Body of pancreas (tissue), 4 donors: ENCODE measurements around the gene LANCL2. TPM values are rescaled to one million over a fixed set of nuclear protein-coding genes. Genes with fewer than 3 reads are reported as not detected.
"Not testable (repeated sequence)": the region's sequence is repeated elsewhere in the genome, so short reads cannot be mapped to it uniquely, and the experiment has no call there.

Experiments
- ATAC-seq: fragments of 150-250 bp; one replicate; pipeline ENCODE4 v1.9.1; 2016
- DNase-seq, 4 donors: peaks; one replicate each; pipeline ENCODE4 v3.0.0-alpha.2; 2019
- H3K27ac ChIP-seq, 4 donors: fragments of 200-600 bp; sonication (generic); 1 replicate in 3 of 4; 2 replicates in 1 of 4; pipeline versions ENCODE4 v1.5.1 to v1.6.1; 2016 to 2019; ENCODE audit warnings: mild to moderate bottlenecking in 1 of 4, mixed read lengths in 1 of 4, moderate library complexity in 1 of 4
- H3K27me3 ChIP-seq, 2 donors: fragments of 200-600 bp; sonication (generic); one replicate each; pipeline ENCODE4 v1.6.0; 2016; ENCODE audit warnings: mild to moderate bottlenecking in 1 of 2
- H3K36me3 ChIP-seq, 2 donors: fragments of 200-600 bp; sonication (generic); replicated peaks in 1 of 2; 2 replicates each; pipeline ENCODE4 v1.5.1; 2016; ENCODE audit warnings: low read depth in 2 of 2; ENCODE audit not compliant: insufficient read depth in 1 of 2
- H3K4me1 ChIP-seq: fragments of 200-600 bp; sonication (generic); one replicate; pipeline ENCODE4 v1.6.0; 2016
- H3K4me3 ChIP-seq, 2 donors: fragments of 200-600 bp; sonication (generic); 1 replicate in 1 of 2; 2 replicates in 1 of 2; pipeline ENCODE4 v1.5.1; 2016 to 2019
- H3K9me3 ChIP-seq, 3 donors: fragments of 200-600 bp; sonication (generic); 1 replicate in 2 of 3; 2 replicates in 1 of 3; pipeline ENCODE4 v1.5.1; 2016
- CTCF ChIP-seq, 7 experiments: fragments of 450-650 bp in 4 of 7; fragments of 200-600 bp in 3 of 7; sonication (generic) in 3 of 7; IDR thresholded peaks; one replicate each; pipeline ENCODE4 v1.5.1; 2016 to 2019; ENCODE audit warnings: antibody characterized with exemption in 7 of 7
- POLR2A ChIP-seq, 3 donors: fragments of 450-650 bp; IDR thresholded peaks; one replicate each; pipeline ENCODE4 v1.6.1; 2016; ENCODE audit warnings: antibody characterized with exemption in 3 of 3, mild to moderate bottlenecking in 2 of 3
- WGBS, 2 donors: methylation state at CpG; one replicate each; pipeline ENCODE4 v1.1.5; 2017; 5-methylcytosine and 5-hydroxymethylcytosine counted together
- intact Hi-C: fragments of 100-400 bp; cut with DNase I; formaldehyde crosslinking; loops from one replicate; pipeline ENCODE4 v1.15.1; 2023
- total RNA-seq, 2 donors: library from RNA; depleted of rRNA; stranded (reverse); fragments of >200 nt; gene quantifications; one replicate each; pipeline ENCODE4 v1.1.0, GENCODE V29; 2016

The LANCL2 gene
- total RNA-seq, 2 donors from 2014 or later: 4.4 to 10.9 TPM

- no peak for ATAC-seq
- Histone ChIP-seq H3K4me1 (no peaks in the 10 kb centered on the region), H3K36me3 (peaks cover 0 to 5% of the 10 kb centered on the region in 2 donors), H3K27me3 (no peaks in the 10 kb centered on the region), H3K4me3 (no peak overlapping the region), H3K9me3 (no peaks in the 10 kb centered on the region), H3K27ac (no peak overlapping the region)
- TF ChIP-seq POLR2A (IDR thresholded peaks at IDR 0.05) (no peak), CTCF (IDR thresholded peaks at IDR 0.05) (no peak)
- intact Hi-C loops: no loop called here
- WGBS, 2 donors: 91 to 93% methylated on average over 10 to 11 of the region's 11 CpGs
- no peak for DNase-seq
Observed at GRCh38 chr7:55396233-55396785, 31.2 kb downstream of the LANCL2 start.

- no peak for ATAC-seq
- Histone ChIP-seq H3K27me3 (no peaks in the 10 kb centered on the region), H3K9me3 (no peaks in the 10 kb centered on the region), H3K4me3 (no peak overlapping the region), H3K36me3 (peaks cover 0 to 5% of the 10 kb centered on the region in 2 donors), H3K4me1 (no peaks in the 10 kb centered on the region), H3K27ac (no peak overlapping the region)
- no peak for DNase-seq
- WGBS, 2 donors: 88 to 92% methylated on average over 3 of the region's 3 CpGs
- intact Hi-C loops: no loop called here
- TF ChIP-seq POLR2A (IDR thresholded peaks at IDR 0.05) (no peak), CTCF (IDR thresholded peaks at IDR 0.05) (no peak)
Observed at GRCh38 chr7:55397617-55398016, 32.5 kb downstream of the LANCL2 start.

- ATAC-seq (no peak), DNase-seq (no peak)
- H3K27me3 ChIP-seq: no peaks in the 10 kb centered on the region
- H3K4me3 ChIP-seq: no peak overlapping the region
- intact Hi-C loops: no loop called here
- no peaks in the 10 kb centered on the region for H3K9me3 ChIP-seq
- TF ChIP-seq POLR2A (IDR thresholded peaks at IDR 0.05) (no peak), CTCF (IDR thresholded peaks at IDR 0.05) (no peak)
- no peaks in the 10 kb centered on the region for H3K36me3 ChIP-seq
- H3K27ac ChIP-seq: no peak overlapping the region
- no peaks in the 10 kb centered on the region for H3K4me1 ChIP-seq
- WGBS, 2 donors: 83 to 96% methylated on average over 2 of the region's 2 CpGs
Observed at GRCh38 chr7:55400191-55400590, 35.1 kb downstream of the LANCL2 start.

GRCh38 chr7:55402506-55402905 lies 37.4 kb downstream of the LANCL2 start:
- H3K4me3 ChIP-seq, H3K27ac ChIP-seq, DNase-seq, H3K36me3 ChIP-seq, ATAC-seq, H3K4me1 ChIP-seq, intact Hi-C loops, H3K27me3 ChIP-seq, H3K9me3 ChIP-seq: not testable (repeated sequence)
- WGBS, 2 donors: no CpG with 5 or more reads among the region's 35 CpGs

- H3K4me3 ChIP-seq: no peak overlapping the region
- TF ChIP-seq POLR2A (IDR thresholded peaks at IDR 0.05) (no peak), CTCF (IDR thresholded peaks at IDR 0.05) (no peak)
- DNase-seq (peak; percentile 46 to 75 (median 70)), ATAC-seq (peak; percentile 76)
- H3K9me3 ChIP-seq: no peaks in the 10 kb centered on the region
- no peaks in the 10 kb centered on the region for H3K36me3 ChIP-seq
- H3K27me3 ChIP-seq: no peaks in the 10 kb centered on the region
- peak overlapping the region in 3 of 4 donors; percentile 12 to 31 (median 19) for H3K27ac ChIP-seq
- H3K4me1 ChIP-seq: peaks cover 23% of the 10 kb centered on the region
- intact Hi-C loops: no loop called here
- WGBS, 2 donors: 37 to 52% methylated on average over 11 to 16 of the region's 16 CpGs
Observed at GRCh38 chr7:55405856-55406541, 40.9 kb downstream of the LANCL2 start.
